Neutrophil (primary cell): ENCODE data around the gene BSG.

ENCODE experiments used
- H3K27ac ChIP-seq: fragments of 200-600 bp; sonication (generic); 2 replicates; pipeline ENCODE4 v1.5.1; 2016; ENCODE audit warnings: mild to moderate bottlenecking, moderate library complexity
- H3K27me3 ChIP-seq: fragments of 200-600 bp; sonication (generic); 2 replicates; pipeline ENCODE4 v1.6.0; 2016; ENCODE audit warnings: mild to moderate bottlenecking
- H3K36me3 ChIP-seq: fragments of 200-600 bp; sonication (generic); 2 replicates; pipeline ENCODE4 v1.5.1; 2017
- H3K4me1 ChIP-seq, 2 experiments: fragments of 200-600 bp in 1 of 2; sonication (generic) in 1 of 2; 1 replicate in 1 of 2; 2 replicates in 1 of 2; pipeline versions ENCODE4 v1.5.1 to v1.6.1; 2013 to 2016; ENCODE audit warnings: low read depth in 1 of 2, low read length in 1 of 2, mild to moderate bottlenecking in 1 of 2, moderate library complexity in 1 of 2; ENCODE audit not compliant: control insufficient read depth in 1 of 2, insufficient read depth in 1 of 2
- H3K4me3 ChIP-seq, 2 experiments: fragments of 200-600 bp in 1 of 2; sonication (generic) in 1 of 2; 1 replicate in 1 of 2; 2 replicates in 1 of 2; pipeline ENCODE4 v1.5.1; 2013 to 2016; ENCODE audit warnings: low read depth in 1 of 2, low read length in 1 of 2, mild to moderate bottlenecking in 1 of 2, moderate library complexity in 1 of 2
- H3K9me3 ChIP-seq: fragments of 200-600 bp; sonication (generic); 2 replicates; pipeline ENCODE4 v1.5.1; 2016
- TF ChIP-seq, protein P1 (sequence below): fragments of 200-600 bp; sonication (generic); IDR thresholded peaks from 2 replicates; pipeline ENCODE4 v1.5.1; 2016; ENCODE audit warnings: antibody characterized with exemption

The BSG gene

DNA sequence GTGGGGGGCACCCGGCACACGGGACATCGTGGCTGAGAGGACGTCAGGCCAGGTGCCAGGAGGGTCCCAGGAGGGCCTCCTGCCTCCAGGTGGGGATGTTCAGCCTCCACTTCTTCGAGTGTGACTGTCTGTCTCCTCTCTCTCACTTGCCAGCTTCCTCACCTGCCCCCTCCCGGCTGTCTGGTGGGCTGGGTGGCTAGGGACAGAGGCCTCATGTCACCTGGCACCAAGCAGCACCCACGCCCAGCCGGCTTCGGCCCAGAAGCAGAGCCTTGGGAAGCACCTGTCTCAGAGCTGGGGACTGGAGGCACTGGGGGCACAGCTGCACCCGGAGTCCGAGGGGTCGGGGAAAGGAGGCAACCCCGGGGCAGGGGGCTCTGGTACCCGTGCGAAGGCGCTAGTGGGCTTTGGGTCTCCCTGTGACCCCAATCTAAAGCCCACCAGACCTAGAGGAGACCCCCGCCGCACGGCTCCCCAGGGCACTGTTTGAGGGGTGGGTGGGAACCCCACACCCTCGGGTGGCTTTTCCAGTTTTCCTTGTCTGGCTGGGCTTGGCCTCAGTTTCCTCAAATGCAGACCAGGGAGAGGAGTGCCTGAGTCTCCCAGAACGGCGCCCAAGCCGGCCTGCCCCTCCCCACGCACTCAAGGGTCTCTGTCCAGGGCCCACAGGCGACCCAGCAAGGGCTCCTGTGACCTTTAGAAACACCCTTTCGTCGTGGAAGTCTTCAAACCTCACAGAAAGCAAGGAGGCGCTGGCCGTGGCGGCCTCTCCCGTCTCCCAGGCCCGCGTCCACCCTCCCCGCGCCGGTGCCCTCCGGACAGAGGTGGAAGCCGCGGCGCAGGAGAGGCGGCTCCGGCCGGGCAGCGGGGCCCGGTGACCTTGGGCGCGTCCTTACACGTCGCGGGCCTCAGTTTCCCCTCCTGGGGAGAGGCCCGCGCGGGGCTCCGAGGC, 16.6 kb downstream of the BSG start:
- Histone ChIP-seq H3K4me3 (no peak overlapping the region), H3K27me3 (peaks cover 89% of the 10 kb centered on the region), H3K36me3 (no peaks in the 10 kb centered on the region), H3K9me3 (no peaks in the 10 kb centered on the region), H3K27ac (no peak overlapping the region), H3K4me1 (no peaks in the 10 kb centered on the region)
- TF ChIP-seq, protein P1, sequence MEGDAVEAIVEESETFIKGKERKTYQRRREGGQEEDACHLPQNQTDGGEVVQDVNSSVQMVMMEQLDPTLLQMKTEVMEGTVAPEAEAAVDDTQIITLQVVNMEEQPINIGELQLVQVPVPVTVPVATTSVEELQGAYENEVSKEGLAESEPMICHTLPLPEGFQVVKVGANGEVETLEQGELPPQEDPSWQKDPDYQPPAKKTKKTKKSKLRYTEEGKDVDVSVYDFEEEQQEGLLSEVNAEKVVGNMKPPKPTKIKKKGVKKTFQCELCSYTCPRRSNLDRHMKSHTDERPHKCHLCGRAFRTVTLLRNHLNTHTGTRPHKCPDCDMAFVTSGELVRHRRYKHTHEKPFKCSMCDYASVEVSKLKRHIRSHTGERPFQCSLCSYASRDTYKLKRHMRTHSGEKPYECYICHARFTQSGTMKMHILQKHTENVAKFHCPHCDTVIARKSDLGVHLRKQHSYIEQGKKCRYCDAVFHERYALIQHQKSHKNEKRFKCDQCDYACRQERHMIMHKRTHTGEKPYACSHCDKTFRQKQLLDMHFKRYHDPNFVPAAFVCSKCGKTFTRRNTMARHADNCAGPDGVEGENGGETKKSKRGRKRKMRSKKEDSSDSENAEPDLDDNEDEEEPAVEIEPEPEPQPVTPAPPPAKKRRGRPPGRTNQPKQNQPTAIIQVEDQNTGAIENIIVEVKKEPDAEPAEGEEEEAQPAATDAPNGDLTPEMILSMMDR = no peak

DNA sequence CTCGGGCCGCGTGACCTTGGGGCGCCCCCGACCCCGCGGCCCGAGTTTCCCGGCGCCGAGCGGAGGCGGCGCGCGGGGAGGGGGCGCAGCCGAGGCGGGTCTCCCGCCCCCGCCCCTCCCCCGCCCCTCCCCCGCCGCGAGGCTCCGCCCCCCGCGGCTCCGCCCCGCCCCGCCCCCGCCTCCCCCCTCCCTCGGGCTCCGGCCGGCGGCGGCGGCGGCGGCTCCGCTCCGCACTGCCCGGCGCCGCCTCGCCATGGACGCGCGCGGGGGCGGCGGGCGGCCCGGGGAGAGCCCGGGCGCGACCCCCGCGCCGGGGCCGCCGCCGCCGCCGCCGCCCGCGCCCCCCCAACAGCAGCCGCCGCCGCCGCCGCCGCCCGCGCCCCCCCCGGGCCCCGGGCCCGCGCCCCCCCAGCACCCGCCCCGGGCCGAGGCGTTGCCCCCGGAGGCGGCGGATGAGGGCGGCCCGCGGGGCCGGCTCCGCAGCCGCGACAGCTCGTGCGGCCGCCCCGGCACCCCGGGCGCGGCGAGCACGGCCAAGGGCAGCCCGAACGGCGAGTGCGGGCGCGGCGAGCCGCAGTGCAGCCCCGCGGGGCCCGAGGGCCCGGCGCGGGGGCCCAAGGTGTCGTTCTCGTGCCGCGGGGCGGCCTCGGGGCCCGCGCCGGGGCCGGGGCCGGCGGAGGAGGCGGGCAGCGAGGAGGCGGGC, 17.4 kb downstream of the BSG start, which contains the start of gene HCN2:
Gene HCN2 (plus strand): TSS at position 189 of the 703 bp plus-strand sequence. CDS start 65 bp downstream, at position 254.
- peaks cover 92% of the 10 kb centered on the region for H3K27me3 ChIP-seq
- H3K9me3 ChIP-seq = no peaks in the 10 kb centered on the region
- no peak within 1 kb of the TSS for H3K4me3 ChIP-seq
- H3K4me1 ChIP-seq = no peaks in the 10 kb centered on the region
- no peak within 1 kb of the TSS for H3K27ac ChIP-seq
- TF ChIP-seq, protein P1 = no peak
- H3K36me3 ChIP-seq = no peaks in the 10 kb centered on the region

DNA sequence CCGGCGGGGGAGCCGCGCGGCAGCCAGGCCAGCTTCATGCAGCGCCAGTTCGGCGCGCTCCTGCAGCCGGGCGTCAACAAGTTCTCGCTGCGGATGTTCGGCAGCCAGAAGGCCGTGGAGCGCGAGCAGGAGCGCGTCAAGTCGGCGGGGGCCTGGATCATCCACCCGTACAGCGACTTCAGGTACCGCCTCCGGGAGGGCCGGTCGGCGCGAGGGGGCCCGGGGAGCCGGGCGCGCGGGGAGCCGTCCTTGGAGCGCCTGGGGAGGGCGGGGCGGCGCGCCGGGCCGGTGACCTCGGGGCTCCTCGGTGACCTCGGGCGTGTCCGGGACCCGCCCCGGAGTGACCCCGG, 18.0 kb downstream of the BSG start:
- H3K4me1 ChIP-seq = no peaks in the 10 kb centered on the region
- no peaks in the 10 kb centered on the region for H3K36me3 ChIP-seq
- H3K4me3 ChIP-seq = no peak overlapping the region
- peaks cover 95% of the 10 kb centered on the region for H3K27me3 ChIP-seq
- TF ChIP-seq, protein P1 = no peak
- no peak overlapping the region for H3K27ac ChIP-seq
- no peaks in the 10 kb centered on the region for H3K9me3 ChIP-seq

DNA sequence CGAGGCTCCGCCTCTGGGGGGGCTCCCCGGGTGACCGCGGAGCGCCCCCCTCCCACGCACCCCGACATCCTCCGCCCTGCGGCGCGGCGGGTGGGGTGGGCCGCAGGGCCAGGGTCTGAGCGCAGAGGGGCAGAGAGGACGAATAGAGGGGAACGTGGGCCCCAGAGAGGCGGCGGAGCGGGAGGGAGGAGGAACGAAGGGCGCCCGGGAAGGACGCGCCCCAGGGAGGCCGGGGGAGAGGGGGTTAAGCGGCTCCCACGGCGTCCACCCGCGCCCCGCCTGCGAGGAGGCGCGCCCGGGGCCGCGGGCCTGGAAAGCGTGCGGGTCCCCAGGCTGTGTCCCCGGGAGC, 18.3 kb downstream of the BSG start:
- Histone ChIP-seq H3K4me3 (no peak overlapping the region), H3K4me1 (no peaks in the 10 kb centered on the region), H3K9me3 (no peaks in the 10 kb centered on the region), H3K36me3 (no peaks in the 10 kb centered on the region), H3K27me3 (peaks cover 95% of the 10 kb centered on the region), H3K27ac (no peak overlapping the region)
- TF ChIP-seq, protein P1 = no peak

DNA sequence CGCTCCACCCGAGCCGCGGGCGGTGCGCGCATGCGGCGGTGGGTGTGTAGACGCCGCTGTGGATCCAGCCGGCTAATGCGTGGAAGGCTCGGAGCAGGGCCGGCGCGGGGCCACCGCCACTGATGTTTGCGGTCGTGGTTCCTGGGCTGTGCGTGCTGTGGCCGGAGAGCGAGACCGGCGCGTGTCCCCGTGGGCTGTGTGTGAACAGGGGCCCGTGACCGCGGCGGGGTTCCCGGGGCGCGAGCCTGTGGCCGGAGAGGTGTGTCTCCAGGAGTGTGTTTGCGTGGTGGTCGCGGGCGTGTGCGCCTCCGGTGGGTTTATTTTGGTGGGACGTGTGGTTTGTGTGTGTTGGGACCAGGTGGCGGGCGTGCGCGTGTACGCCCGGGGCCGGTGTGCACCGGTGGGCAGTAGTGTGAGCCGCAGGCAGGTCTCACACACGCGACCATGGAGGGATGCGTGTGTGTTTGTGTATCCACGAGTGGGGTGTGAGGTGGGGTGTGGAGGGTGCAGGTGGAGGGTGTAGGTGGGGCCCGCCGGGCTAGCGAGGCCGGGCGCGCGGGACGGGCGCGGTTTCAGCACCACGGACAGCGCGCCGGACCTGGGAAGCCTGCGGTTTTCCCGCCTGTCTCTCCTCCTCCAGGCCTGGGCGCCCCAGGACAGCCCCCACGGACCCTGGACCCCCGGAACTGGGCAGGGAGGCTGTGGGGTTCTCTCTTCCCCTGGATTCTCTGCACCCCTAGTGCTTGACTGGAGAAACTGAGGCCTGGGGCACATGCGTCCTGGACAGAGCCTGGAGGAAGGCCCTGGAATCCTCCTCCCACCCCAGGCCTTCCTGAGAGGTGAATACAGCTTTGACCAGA, 18.9 kb downstream of the BSG start:
- no peaks in the 10 kb centered on the region for H3K36me3 ChIP-seq
- H3K27ac ChIP-seq = no peak overlapping the region
- no peaks in the 10 kb centered on the region for H3K9me3 ChIP-seq
- TF ChIP-seq, protein P1 = no peak
- H3K4me3 ChIP-seq = no peak overlapping the region
- H3K4me1 ChIP-seq = no peaks in the 10 kb centered on the region
- peaks cover 94% of the 10 kb centered on the region for H3K27me3 ChIP-seq
